Peyer's patch (tissue), 4 donors: ENCODE results near the gene C11orf58.

ENCODE experiments used
- POLR2A ChIP-seq, 2 donors: fragments of 450-650 bp; IDR thresholded peaks; one replicate each; pipeline ENCODE4 v1.5.1; 2017; ENCODE audit warnings: antibody characterized with exemption in 2 of 2, mild to moderate bottlenecking in 2 of 2, moderate library complexity in 2 of 2
- TF ChIP-seq, protein P1 (sequence below), 6 experiments: fragments of 450-650 bp in 4 of 6; fragments of 200-600 bp in 2 of 6; sonication (generic) in 1 of 6; IDR thresholded peaks; one replicate each; pipeline ENCODE4 v1.5.1; 2017 to 2019; ENCODE audit warnings: antibody characterized with exemption in 6 of 6, mild to moderate bottlenecking in 3 of 6, moderate library complexity in 1 of 6

DNA sequence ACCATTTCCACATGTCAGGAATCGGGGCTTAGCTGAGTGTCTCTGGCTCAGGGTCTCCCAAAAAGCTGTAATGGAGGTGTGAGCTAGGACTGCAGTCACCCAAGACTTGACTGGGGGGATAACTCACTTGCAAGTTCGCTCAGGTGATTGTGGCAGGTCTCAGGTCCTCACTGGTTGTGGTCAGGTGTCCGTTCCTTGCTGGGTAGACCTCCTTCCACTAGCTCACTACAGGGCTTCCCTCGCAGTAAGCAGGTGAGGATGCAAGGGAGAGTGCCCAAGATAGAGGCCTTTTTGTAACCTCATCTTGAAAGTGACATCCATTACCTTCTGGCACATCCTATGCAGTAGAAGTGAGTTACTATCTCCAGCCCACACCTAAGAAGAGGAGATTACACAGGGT, 29.5 kb downstream of the C11orf58 start:
- TF ChIP-seq, protein P1, sequence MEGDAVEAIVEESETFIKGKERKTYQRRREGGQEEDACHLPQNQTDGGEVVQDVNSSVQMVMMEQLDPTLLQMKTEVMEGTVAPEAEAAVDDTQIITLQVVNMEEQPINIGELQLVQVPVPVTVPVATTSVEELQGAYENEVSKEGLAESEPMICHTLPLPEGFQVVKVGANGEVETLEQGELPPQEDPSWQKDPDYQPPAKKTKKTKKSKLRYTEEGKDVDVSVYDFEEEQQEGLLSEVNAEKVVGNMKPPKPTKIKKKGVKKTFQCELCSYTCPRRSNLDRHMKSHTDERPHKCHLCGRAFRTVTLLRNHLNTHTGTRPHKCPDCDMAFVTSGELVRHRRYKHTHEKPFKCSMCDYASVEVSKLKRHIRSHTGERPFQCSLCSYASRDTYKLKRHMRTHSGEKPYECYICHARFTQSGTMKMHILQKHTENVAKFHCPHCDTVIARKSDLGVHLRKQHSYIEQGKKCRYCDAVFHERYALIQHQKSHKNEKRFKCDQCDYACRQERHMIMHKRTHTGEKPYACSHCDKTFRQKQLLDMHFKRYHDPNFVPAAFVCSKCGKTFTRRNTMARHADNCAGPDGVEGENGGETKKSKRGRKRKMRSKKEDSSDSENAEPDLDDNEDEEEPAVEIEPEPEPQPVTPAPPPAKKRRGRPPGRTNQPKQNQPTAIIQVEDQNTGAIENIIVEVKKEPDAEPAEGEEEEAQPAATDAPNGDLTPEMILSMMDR (IDR thresholded peaks at IDR 0.05), result no peak
- TF ChIP-seq POLR2A (IDR thresholded peaks at IDR 0.05), result no peak
